HG03520 (cell line): ENCODE results near the gene TMEM51.

ENCODE experiments used
- ATAC-seq: cut with Tn5 transposase; IDR thresholded peaks from one replicate; pipeline ENCODE4 v1.9.1; 2021; ENCODE audit warnings: mild to moderate bottlenecking, moderate library complexity; ENCODE audit not compliant: unreplicated experiment

The TMEM51 gene

GRCh38 chr1:15152318-15153183 lies 996 bp upstream of the TMEM51 start:
- no peak for ATAC-seq

- ATAC-seq = no peak
Observed at GRCh38 chr1:15153842-15154479, 414 bp downstream of the TMEM51 start.

- no peak for ATAC-seq
Observed at GRCh38 chr1:15154480-15155036, 1.0 kb downstream of the TMEM51 start.

GRCh38 chr1:15155191-15155590 lies 1.6 kb downstream of the TMEM51 start:
- no peak for ATAC-seq

- no peak for ATAC-seq
Observed at GRCh38 chr1:15155888-15156741, 2.6 kb downstream of the TMEM51 start.

- ATAC-seq = no peak
Observed at GRCh38 chr1:15156807-15157380, 3.3 kb downstream of the TMEM51 start.

- ATAC-seq = no peak
Observed at GRCh38 chr1:15157524-15158399, 4.2 kb downstream of the TMEM51 start.

- ATAC-seq = no peak
Observed at GRCh38 chr1:15158506-15159165, 5.1 kb downstream of the TMEM51 start.

- no peak for ATAC-seq
Observed at GRCh38 chr1:15159166-15159555, 5.6 kb downstream of the TMEM51 start.

GRCh38 chr1:15160626-15161025 lies 7.1 kb downstream of the TMEM51 start:
- ATAC-seq = no peak

- ATAC-seq = no peak
Observed at GRCh38 chr1:15167386-15167785, 13.8 kb downstream of the TMEM51 start.

- no peak for ATAC-seq
Observed at GRCh38 chr1:15168479-15168878, 14.9 kb downstream of the TMEM51 start.

GRCh38 chr1:15170071-15170470 lies 16.5 kb downstream of the TMEM51 start:
- no peak for ATAC-seq

- ATAC-seq = no peak
Observed at GRCh38 chr1:15171271-15171908, 17.8 kb downstream of the TMEM51 start.

GRCh38 chr1:15172405-15173259 lies 19.1 kb downstream of the TMEM51 start:
- ATAC-seq = no peak

GRCh38 chr1:15173863-15174614 lies 20.5 kb downstream of the TMEM51 start:
- ATAC-seq = no peak

- no peak for ATAC-seq
Observed at GRCh38 chr1:15174615-15174983, 21.1 kb downstream of the TMEM51 start.
